Activated naive CD8-positive, alpha-beta T cell (primary cell): ENCODE data around the gene ANXA5.

ENCODE experiments used
- H3K27ac Mint-ChIP-seq: one replicate; pipeline ENCODE4 v1.8.0; 2021; ENCODE audit warnings: mixed read lengths
- H3K27me3 Mint-ChIP-seq: one replicate; pipeline ENCODE4 v1.8.0; 2021; ENCODE audit warnings: mixed read lengths
- H3K36me3 Mint-ChIP-seq: one replicate; pipeline ENCODE4 v1.8.0; 2021; ENCODE audit warnings: mixed read lengths
- H3K4me1 Mint-ChIP-seq: one replicate; pipeline ENCODE4 v1.8.0; 2021; ENCODE audit warnings: low read depth, mixed read lengths
- H3K4me3 Mint-ChIP-seq: one replicate; pipeline ENCODE4 v1.8.0; 2021; ENCODE audit warnings: mild to moderate bottlenecking, mixed read lengths
- H3K9me3 Mint-ChIP-seq: one replicate; pipeline ENCODE4 v1.8.0; 2021; ENCODE audit warnings: low read depth, mixed read lengths

The ANXA5 gene

DNA sequence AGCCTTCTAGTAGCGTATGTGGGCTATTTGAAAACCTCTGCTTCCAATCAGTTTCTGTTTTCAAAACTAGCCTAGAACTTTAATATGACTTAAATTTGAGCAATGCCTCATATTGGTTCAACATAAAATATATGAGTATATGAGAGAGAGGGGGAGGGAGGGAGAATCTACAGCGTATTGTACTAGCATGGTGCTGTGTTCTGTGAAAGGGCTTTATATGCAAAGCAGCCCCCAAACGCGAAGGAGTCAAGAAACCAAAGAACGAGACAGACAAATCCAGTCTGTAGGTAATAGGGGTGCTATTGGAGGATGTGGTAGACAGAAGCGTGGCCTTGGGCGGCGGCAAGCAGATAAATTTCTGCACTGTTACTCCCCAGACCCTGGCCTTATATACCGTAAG, 784 bp upstream of the ANXA5 start:
- H3K9me3 Mint-ChIP-seq: no peaks in the 10 kb centered on the region

DNA sequence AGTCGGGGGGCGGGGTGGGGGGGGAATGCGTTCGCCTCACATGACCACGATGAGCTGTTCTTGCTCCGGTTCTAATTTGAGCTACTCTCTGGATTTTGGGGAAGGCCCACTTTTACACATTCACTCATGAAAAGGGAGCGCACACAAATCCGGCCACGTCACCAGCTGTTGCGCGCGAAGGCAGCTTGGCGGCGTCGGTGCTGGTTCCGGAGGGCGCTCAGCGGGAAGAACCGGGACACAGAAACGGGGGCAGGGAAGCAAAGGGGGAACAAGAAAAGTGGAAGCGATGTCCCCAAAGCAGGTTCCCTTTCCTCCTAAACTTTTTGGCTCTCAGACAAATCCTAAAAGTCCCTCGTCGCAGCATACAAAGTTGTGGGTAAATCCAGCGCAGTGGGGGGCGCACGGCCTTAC, 605 bp downstream of the ANXA5 start:
- Mint-ChIP-seq H3K9me3 (no peaks in the 10 kb centered on the region), H3K27ac (peak overlapping the region; percentile 95), H3K4me1 (peaks cover 41% of the 10 kb centered on the region), H3K4me3 (peak overlapping the region; percentile 98), H3K36me3 (no peaks in the 10 kb centered on the region), H3K27me3 (peaks cover 2% of the 10 kb centered on the region)

More for the DNA sequence above, 784 bp upstream of the ANXA5 start:
- peaks cover 2% of the 10 kb centered on the region for H3K27me3 Mint-ChIP-seq
- no peaks in the 10 kb centered on the region for H3K36me3 Mint-ChIP-seq
- H3K4me3 Mint-ChIP-seq: peak overlapping the region; percentile 90
- peak overlapping the region; percentile 72 for H3K27ac Mint-ChIP-seq
- H3K4me1 Mint-ChIP-seq: peaks cover 32% of the 10 kb centered on the region

DNA sequence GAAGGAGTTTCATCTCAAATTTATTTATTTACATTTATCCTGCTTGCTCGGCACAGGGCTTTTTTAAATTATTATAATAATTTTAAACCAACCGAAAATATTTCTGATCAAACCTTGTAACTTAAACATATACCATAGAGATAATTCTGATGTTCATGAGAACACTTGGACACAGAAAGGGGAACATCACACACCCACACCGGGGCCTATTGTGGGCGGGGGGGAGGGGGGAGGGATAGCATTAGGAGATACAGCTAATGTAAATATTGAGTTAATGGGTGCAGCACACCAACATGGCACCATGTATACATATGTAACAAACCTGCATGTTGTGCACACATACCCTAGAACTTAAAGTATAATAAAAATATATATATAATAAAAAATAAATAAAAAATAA, 2.9 kb downstream of the ANXA5 start:
- H3K4me3 Mint-ChIP-seq: no peak overlapping the region
- H3K36me3 Mint-ChIP-seq: no peaks in the 10 kb centered on the region
- H3K9me3 Mint-ChIP-seq: no peaks in the 10 kb centered on the region
- peaks cover 41% of the 10 kb centered on the region for H3K4me1 Mint-ChIP-seq
- no peak overlapping the region for H3K27ac Mint-ChIP-seq
- H3K27me3 Mint-ChIP-seq: no peaks in the 10 kb centered on the region

- Mint-ChIP-seq H3K4me1 (peaks cover 41% of the 10 kb centered on the region), H3K36me3 (no peaks in the 10 kb centered on the region), H3K4me3 (no peak overlapping the region), H3K27me3 (no peaks in the 10 kb centered on the region), H3K9me3 (no peaks in the 10 kb centered on the region), H3K27ac (no peak overlapping the region)
Measured at GRCh38 chr4:121693450-121693849, 3.3 kb downstream of the ANXA5 start.

GRCh38 chr4:121692261-121692660, 4.5 kb downstream of the ANXA5 start:
- no peaks in the 10 kb centered on the region for H3K9me3 Mint-ChIP-seq
- no peak overlapping the region for H3K27ac Mint-ChIP-seq
- no peak overlapping the region for H3K4me3 Mint-ChIP-seq
- no peaks in the 10 kb centered on the region for H3K27me3 Mint-ChIP-seq
- H3K4me1 Mint-ChIP-seq: peaks cover 33% of the 10 kb centered on the region
- no peaks in the 10 kb centered on the region for H3K36me3 Mint-ChIP-seq

GRCh38 chr4:121690001-121690400, 6.8 kb downstream of the ANXA5 start:
- H3K27ac Mint-ChIP-seq: no peak overlapping the region
- H3K4me1 Mint-ChIP-seq: peaks cover 21% of the 10 kb centered on the region
- H3K27me3 Mint-ChIP-seq: no peaks in the 10 kb centered on the region
- no peaks in the 10 kb centered on the region for H3K9me3 Mint-ChIP-seq
- no peak overlapping the region for H3K4me3 Mint-ChIP-seq
- H3K36me3 Mint-ChIP-seq: peaks cover 6% of the 10 kb centered on the region

- H3K9me3 Mint-ChIP-seq: no peaks in the 10 kb centered on the region
- H3K36me3 Mint-ChIP-seq: peaks cover 6% of the 10 kb centered on the region
- peaks cover 16% of the 10 kb centered on the region for H3K4me1 Mint-ChIP-seq
- H3K27ac Mint-ChIP-seq: no peak overlapping the region
- H3K4me3 Mint-ChIP-seq: no peak overlapping the region
- no peaks in the 10 kb centered on the region for H3K27me3 Mint-ChIP-seq
Measured at GRCh38 chr4:121688701-121689100, 8.1 kb downstream of the ANXA5 start.

GRCh38 chr4:121688261-121688660, 8.5 kb downstream of the ANXA5 start:
- H3K4me3 Mint-ChIP-seq: no peak overlapping the region
- no peak overlapping the region for H3K27ac Mint-ChIP-seq
- H3K27me3 Mint-ChIP-seq: no peaks in the 10 kb centered on the region
- H3K36me3 Mint-ChIP-seq: peaks cover 6% of the 10 kb centered on the region
- H3K4me1 Mint-ChIP-seq: peaks cover 14% of the 10 kb centered on the region
- no peaks in the 10 kb centered on the region for H3K9me3 Mint-ChIP-seq

GRCh38 chr4:121686255-121686654, 10.5 kb downstream of the ANXA5 start:
- Mint-ChIP-seq H3K36me3 (peaks cover 6% of the 10 kb centered on the region), H3K4me1 (no peaks in the 10 kb centered on the region), H3K27ac (no peak overlapping the region), H3K4me3 (no peak overlapping the region), H3K27me3 (no peaks in the 10 kb centered on the region), H3K9me3 (no peaks in the 10 kb centered on the region)

DNA sequence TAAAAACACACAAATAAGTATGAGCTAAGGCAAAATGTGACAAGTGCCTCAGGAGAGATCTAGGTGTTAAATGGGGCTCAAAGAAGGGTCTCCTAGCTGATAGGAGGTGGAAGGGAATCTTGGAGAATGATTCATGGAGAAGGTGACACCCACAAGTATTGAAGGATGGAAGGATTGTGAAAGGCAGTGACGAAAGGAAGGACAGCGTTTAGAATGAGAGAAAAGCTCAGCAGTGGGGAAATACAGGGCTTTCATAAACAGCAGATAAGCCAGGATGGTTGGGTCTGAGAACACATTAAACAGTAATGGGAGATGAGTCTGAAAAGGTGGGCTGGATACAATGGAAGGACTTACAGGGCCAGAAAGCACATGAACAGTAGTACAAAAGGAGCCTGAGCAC, 11.5 kb downstream of the ANXA5 start:
- Mint-ChIP-seq H3K27ac (no peak overlapping the region), H3K36me3 (peaks cover 9% of the 10 kb centered on the region), H3K4me3 (no peak overlapping the region), H3K4me1 (no peaks in the 10 kb centered on the region), H3K27me3 (no peaks in the 10 kb centered on the region), H3K9me3 (no peaks in the 10 kb centered on the region)

DNA sequence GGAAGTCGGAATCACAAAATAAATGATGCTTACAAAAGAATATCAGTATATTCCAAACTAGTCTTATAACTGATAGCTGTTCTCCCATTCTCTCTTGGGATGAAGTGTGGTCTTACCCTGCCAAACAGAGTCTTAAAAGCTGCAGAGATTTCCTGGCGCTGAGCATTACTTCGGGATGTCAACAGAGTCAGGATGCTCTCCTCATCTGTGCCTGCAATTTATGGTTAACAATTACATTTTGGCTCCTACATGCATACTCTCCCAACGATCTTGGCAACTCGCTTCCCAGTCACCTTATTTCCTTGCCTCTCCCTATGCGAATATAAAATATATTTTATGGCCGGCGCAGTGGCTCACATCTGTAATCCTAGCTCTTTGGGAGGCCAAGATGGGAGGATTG, 12.2 kb downstream of the ANXA5 start:
- no peak overlapping the region for H3K27ac Mint-ChIP-seq
- H3K27me3 Mint-ChIP-seq: no peaks in the 10 kb centered on the region
- no peaks in the 10 kb centered on the region for H3K4me1 Mint-ChIP-seq
- H3K4me3 Mint-ChIP-seq: no peak overlapping the region
- H3K36me3 Mint-ChIP-seq: peaks cover 11% of the 10 kb centered on the region
- H3K9me3 Mint-ChIP-seq: no peaks in the 10 kb centered on the region

- Mint-ChIP-seq H3K9me3 (no peaks in the 10 kb centered on the region), H3K27me3 (no peaks in the 10 kb centered on the region), H3K36me3 (peaks cover 14% of the 10 kb centered on the region), H3K4me1 (no peaks in the 10 kb centered on the region), H3K27ac (no peak overlapping the region), H3K4me3 (no peak overlapping the region)
Measured at GRCh38 chr4:121684016-121684415, 12.8 kb downstream of the ANXA5 start.

DNA sequence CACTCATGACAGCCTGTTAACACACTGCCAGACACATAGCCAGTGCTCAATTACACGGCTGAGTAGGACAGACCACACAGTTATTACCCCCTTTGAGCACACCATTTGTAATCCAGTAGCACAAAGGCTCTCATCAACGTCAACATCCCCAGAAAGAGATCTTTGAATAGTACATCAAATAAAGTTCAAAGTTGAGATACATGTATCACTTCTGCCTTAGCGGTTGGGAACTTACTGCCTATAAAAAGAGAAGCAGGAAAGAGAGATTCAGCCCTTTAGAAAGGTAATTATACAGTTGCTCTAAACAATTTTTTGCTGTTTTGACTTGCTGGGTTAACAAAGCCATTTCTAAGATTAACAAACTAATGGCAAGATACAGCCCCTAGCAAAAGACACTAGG, 16.2 kb downstream of the ANXA5 start:
- Mint-ChIP-seq H3K36me3 (peaks cover 21% of the 10 kb centered on the region), H3K4me1 (no peaks in the 10 kb centered on the region), H3K27me3 (no peaks in the 10 kb centered on the region), H3K4me3 (no peak overlapping the region), H3K27ac (no peak overlapping the region), H3K9me3 (no peaks in the 10 kb centered on the region)

DNA sequence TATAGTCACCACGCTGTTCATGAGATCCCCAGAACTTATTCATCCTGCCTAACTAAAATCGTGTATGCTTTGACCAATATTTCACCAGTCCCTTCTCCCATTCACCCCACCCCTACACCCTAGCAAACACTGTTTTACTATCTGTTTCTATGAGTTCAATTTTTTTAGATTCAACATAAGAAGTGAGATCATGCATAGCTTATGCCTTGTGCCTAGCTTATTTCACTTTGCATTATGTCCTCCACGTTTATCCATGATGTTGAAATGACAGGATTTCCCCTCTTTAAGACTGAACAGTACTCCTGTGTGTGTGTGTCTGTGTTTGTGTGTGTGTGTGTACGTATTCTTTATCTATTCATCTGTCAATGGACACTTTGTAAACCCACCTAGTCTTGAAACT, 16.8 kb downstream of the ANXA5 start:
- Mint-ChIP-seq H3K36me3 (peaks cover 16% of the 10 kb centered on the region), H3K27ac (no peak overlapping the region), H3K27me3 (no peaks in the 10 kb centered on the region), H3K4me3 (no peak overlapping the region), H3K9me3 (no peaks in the 10 kb centered on the region), H3K4me1 (no peaks in the 10 kb centered on the region)

DNA sequence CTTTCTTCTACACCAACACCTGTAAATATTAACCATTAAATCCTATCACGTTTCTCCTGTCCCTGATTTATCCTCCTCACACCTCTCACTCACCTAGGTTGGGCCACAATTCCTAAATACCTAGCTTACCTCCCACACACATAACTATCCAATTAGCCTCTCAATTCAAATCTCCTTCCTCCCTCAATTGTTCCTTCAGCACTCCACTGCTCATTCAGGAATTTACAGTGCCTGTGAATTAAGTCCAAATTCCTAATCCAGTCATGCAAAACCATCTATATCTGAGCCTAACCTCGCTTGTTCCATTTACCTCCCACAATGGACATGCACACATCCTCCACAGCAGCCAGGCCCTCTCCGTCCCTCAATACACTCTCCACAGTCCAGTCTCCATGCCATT, 17.5 kb downstream of the ANXA5 start:
- H3K36me3 Mint-ChIP-seq: peaks cover 16% of the 10 kb centered on the region
- no peaks in the 10 kb centered on the region for H3K9me3 Mint-ChIP-seq
- no peak overlapping the region for H3K27ac Mint-ChIP-seq
- H3K4me3 Mint-ChIP-seq: no peak overlapping the region
- no peaks in the 10 kb centered on the region for H3K4me1 Mint-ChIP-seq
- no peaks in the 10 kb centered on the region for H3K27me3 Mint-ChIP-seq

GRCh38 chr4:121677524-121677923, 19.3 kb downstream of the ANXA5 start:
- H3K4me3 Mint-ChIP-seq: no peak overlapping the region
- no peaks in the 10 kb centered on the region for H3K27me3 Mint-ChIP-seq
- H3K36me3 Mint-ChIP-seq: peaks cover 16% of the 10 kb centered on the region
- no peak overlapping the region for H3K27ac Mint-ChIP-seq
- H3K9me3 Mint-ChIP-seq: no peaks in the 10 kb centered on the region
- no peaks in the 10 kb centered on the region for H3K4me1 Mint-ChIP-seq
